T-helper 1 cell treated with Interleukin-12 subunit alpha and Interleukin-12 subunit beta and Interleukin-4 antibody, amounts not matched to agents 30 ng/mL and 1 ng/mL, for 36 hours (primary cell): ENCODE data around the gene FXYD2. TPM values are rescaled to one million over a fixed set of nuclear protein-coding genes. Genes with fewer than 3 reads are reported as not detected.
"Not testable (repeated sequence)": the region's sequence is repeated elsewhere in the genome, so short reads cannot be mapped to it uniquely, and the experiment has no call there.

ENCODE experiments used
- intact Hi-C: fragments of 100-400 bp; cut with micrococcal nuclease; formaldehyde crosslinking; loops from one replicate; pipeline ENCODE4 v1.15.1; 2024
- total RNA-seq: library from RNA; stranded (reverse); gene quantifications from 2 replicates; pipeline ENCODE4 v1.2.3, GENCODE V29; 2022

Gene FXYD2
- total RNA-seq, 1 donor from 2014 or later, result 8.9 TPM

DNA sequence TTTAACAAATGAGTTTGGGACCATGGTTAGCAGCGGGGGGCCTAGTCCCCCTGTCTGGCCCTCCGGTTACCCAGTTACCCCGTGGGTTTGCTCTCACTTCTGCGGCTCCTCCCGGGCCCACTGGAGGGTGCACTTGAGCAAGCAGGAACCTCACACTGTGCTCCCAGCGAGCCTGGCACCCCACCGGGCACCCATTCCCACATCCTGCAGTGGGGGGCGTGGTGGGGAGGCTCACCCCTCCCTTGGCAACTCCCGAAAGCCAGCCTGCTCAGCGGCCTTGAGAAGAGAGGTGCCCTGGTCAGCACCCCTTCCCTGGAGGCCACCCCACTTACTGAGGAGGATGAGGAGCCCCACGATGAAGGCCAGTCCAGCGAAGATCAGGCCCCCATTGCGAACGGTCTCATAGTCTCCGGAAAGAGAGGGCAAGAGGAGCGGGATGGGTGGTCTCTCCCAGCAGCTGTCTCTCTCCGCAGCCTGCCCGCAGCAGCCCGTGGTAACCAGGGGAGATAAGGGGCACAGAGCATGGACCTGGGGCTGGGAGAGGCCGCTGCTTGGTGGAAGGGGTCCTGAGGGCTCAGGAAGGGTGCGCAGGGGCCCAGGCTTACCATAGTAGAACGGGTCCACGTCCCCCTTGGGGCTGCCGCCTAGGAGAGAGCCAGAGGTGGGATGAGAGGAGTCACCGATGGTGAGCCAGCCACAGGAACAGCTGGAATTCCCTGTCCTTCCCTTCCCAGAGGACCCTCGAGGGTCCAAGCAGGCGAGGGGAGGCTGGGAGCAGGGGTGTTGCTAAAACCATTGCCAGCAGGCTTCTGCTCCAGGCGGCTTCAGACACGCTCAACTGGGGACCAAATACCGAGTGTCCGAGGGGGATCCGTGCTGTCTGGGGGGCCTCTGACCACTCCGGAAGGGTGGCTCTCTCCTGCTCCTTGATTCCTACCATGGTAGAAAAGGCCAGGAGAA is 2.2 kb downstream of the FXYD2 start:
- intact Hi-C loops, result loop anchor here (1.0 to 2.0 kb wide), 4 partner anchors 22 to 231 kb away; no protein-coding TSS in a partner anchor

- intact Hi-C loops, result no loop called here
Measured at GRCh38 chr11:117821431-117821830, 3.1 kb downstream of the FXYD2 start.

DNA sequence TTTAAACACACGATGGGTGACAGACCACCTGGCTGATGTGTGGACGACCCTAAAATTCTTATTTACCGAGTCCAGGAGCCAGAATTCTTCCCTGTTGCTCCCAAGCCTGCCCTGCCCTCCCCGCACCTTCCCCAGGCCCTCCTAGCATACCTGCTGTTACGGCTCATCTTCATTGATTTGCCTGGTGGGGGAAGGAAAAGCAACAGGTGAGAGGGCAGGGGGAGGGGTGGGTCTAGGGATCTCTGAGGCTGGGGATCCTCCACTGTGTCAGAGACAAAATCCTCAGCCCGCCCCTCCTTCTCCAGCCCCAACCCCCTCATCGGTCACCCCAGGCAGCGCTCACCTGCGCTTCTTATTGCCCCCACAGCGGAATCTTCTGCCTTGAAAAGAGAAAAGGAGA is 4.0 kb downstream of the FXYD2 start:
- intact Hi-C loops, result no loop called here

GRCh38 chr11:117820071-117820470 is 4.5 kb downstream of the FXYD2 start:
- intact Hi-C loops, result no loop called here

DNA sequence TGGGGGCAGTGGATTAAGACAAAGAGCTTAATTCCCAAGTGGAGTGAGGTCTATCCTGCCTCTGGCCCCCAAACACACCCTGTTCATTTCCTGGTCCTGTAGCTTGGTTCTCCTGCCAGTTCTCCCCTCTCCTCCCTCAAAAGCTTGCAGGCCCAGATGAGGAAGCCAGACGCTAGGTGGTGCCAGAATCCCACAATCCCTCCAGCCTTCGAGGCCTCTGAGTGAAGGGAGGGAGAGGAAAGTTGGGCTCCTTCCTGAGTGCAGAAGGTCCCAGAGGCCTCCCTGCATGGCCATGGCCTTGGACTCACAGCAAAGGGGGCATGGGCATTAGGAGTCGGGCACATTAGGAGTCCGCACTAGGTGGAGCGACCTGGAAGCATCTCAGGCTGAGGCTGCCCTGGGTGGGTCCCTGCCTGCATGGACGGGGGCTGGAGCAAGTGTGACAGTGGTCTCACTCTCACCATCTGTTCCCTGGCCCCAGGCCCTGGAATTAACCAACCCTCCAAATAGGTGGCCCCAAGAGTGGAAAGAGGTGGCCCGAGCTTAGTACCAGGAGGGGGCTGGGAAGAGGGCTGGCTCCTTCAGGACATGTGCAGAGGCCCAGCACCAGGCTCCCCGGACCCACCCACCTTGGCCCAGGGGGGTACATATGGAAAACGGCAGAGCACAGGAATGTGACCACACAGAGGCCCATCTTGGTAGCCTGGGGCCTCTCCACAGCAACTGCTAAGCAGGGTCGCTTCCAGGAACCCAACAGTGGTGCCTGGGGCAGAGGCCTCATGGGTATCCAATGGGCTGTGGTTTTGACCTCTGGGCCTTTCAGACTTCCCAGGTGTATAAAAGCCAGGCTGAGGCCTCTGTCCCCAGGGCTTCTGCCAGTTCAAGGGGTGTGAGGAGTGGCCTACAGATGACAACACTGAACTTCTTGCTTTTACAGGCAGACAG is 5.2 kb downstream of the FXYD2 start:
- intact Hi-C loops, result loop anchor here (5.0 kb wide), 6 partner anchors 408 to 618 kb away; partner anchors contain the start of genes CD3D, CD3G, CEP164 and JAML

DNA sequence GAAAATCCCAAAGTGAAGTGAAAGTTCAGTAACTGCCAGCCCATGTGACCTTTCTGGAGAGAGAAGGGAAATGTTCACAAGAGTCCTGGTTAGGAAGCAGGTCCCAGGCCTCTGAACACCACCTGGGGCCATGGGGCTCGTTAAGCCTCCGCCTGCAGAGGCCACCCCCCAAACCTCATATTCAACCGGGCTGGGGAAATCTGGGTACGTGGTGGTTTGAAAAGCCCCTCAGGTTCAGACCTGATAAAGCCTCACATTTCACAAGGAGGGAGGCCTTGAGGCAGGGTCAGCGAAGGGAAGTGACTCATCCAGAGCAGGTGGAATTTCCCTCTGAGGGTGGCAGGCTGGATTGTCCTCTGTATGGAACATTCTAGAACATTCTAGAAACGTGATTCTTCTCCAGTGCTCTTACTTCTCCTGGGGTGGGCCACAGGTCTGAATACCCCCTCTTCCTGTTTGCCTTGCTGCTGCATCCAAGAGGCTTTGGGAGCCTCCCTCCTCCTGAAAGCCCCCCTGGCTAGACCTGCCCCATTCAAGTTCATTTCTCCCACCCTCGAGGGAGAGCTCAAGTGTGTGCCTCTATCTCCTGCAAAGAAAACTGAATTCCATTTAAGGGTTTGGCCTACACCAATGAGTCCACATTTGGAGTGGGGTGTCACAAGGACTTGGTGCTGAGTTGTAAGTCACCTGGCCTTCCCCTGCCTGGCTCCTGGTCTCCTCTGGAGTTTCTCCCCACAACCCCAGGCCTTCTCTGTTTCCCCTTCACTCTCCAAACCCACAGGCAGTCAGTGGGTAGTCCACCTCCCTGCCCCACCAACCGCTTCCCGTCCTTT is 6.3 kb downstream of the FXYD2 start:
- intact Hi-C loops, result loop anchor here (1.0 to 5.0 kb wide), 8 partner anchors 132 to 619 kb away; partner anchors contain the start of genes CD3D, CD3G, CEP164 and JAML

- intact Hi-C loops, result loop anchor here (1.0 to 5.0 kb wide), 9 partner anchors 10 to 620 kb away; partner anchors contain the start of genes CD3D, CD3G, CEP164 and JAML
Measured at GRCh38 chr11:117817368-117818040, 7.0 kb downstream of the FXYD2 start.

DNA sequence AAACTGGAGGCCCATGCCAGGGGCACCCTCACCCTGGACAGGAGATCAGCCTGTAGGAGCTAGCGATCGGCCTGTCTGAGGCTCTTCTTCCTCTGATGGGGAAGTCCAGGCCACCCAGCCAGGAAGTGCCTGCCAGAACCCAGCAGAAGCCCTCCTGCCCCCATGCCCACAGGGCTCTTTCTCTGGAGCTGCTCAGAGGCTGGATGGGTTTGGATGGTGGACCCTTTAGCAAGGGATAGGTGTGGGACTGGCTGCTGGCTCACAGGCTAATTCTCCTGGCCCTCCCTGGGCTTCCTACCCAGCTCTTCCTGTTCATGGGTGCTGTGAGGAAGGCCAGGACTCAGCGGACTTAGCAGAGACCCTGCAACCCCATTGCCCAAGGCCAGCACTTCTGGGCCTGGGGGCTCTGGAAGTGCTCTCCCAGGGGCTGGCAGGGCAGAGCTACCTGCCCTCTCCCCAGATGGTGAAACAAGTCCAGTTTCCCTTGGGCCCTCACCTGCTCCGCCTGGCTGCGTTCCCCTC is 7.6 kb downstream of the FXYD2 start:
- intact Hi-C loops, result loop anchor here (1.0 to 5.0 kb wide), 7 partner anchors 10 to 620 kb away; partner anchors contain the start of genes CD3D, CD3G, CEP164 and JAML

GRCh38 chr11:117816151-117816741 is 8.3 kb downstream of the FXYD2 start:
- intact Hi-C loops, result loop anchor here (5.0 kb wide), 6 partner anchors 411 to 621 kb away; partner anchors contain the start of genes CD3D, CD3G, CEP164 and JAML

GRCh38 chr11:117815262-117815803 is 9.2 kb downstream of the FXYD2 start:
- intact Hi-C loops, result loop anchor here (1.0 to 5.0 kb wide), 13 partner anchors 13 to 1215 kb away; partner anchors contain the start of genes CD3D, CD3G, CEP164 and IL10RA

- intact Hi-C loops, result loop anchor here (1.0 to 5.0 kb wide), 13 partner anchors 13 to 1215 kb away; partner anchors contain the start of genes CD3D, CD3G, CEP164 and IL10RA
Measured at GRCh38 chr11:117814766-117815261, 9.7 kb downstream of the FXYD2 start.

GRCh38 chr11:117814204-117814765 is 10.3 kb downstream of the FXYD2 start:
- intact Hi-C loops, result loop anchor here (2.0 kb wide), 2 partner anchors 331 to 583 kb away; no protein-coding TSS in a partner anchor

DNA sequence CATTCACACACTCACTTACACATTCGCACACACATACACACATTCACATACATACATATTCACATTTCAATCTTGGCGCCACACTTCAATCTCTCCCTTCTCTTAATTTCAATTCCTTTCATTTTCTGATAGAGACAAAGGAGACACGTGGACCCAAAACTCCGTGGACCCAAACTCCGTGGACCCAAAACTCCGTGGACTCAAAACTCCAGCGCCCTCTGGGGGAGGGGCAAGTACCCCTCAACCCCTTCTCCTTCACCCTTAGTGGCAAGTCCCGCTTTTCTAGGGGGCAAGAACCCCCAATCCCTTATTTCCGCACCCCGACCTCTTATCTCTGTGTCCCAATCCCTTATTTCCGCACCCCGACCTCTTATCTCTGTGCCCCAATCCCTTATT is 14.5 kb downstream of the FXYD2 start:
- intact Hi-C loops, result not testable (repeated sequence)

GRCh38 chr11:117809236-117810055 is 15.1 kb downstream of the FXYD2 start:
- intact Hi-C loops, result loop anchor here (5.0 kb wide), 1 partner anchor 803 kb away; no protein-coding TSS in a partner anchor

DNA sequence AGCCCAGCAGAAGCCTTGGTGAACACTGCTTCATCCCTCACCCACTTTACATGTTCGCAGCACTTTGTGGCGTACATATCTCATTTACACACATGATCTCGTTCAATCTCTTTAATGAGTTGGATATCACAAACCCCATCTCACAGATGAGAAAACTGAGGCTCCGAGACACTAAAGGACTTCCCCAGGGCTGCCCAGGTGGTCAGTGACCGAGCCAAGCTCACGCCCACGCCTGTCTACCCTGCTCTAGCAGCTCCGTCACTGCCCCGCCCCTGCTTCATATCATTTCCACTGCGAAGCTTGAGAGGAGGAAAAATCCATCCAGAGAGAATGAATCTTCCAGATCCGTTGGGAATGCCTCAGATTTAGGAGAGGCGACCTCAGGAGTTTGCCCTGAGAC is 15.8 kb downstream of the FXYD2 start:
- intact Hi-C loops, result loop anchor here (5.0 kb wide), 1 partner anchor 804 kb away; no protein-coding TSS in a partner anchor

- intact Hi-C loops, result loop anchor here (1.0 to 5.0 kb wide), 7 partner anchors 10 to 805 kb away; partner anchors contain the start of gene IL10RA
Measured at GRCh38 chr11:117807482-117808327, 16.8 kb downstream of the FXYD2 start.
